Measurements from ENCODE around the gene PNCK. TPM values are rescaled to one million over a fixed set of nuclear protein-coding genes. Genes with fewer than 3 reads are reported as not detected.
A peak's percentile ranks its signal among the peaks of the same experiment; 100 is the strongest.

PNCK gene
- total RNA-seq, 1 experiment from 2014 or later = not detected

- Mint-ChIP-seq H3K9me3 (ENCODE audit: unreplicated experiment) (no peaks in the 10 kb centered on the region), H3K4me1 (ENCODE audit: low read depth, unreplicated experiment) (no peaks in the 10 kb centered on the region), H3K36me3 (ENCODE audit: insufficient read depth, unreplicated experiment) (peaks cover 10% of the 10 kb centered on the region), H3K27me3 (ENCODE audit: insufficient read depth, unreplicated experiment) (no peaks in the 10 kb centered on the region), H3K27ac (ENCODE audit: unreplicated experiment) (no peak overlapping the region), H3K4me3 (ENCODE audit: unreplicated experiment) (no peak overlapping the region)
- Histone ChIP-seq H3K9me3 (no peaks in the 10 kb centered on the region), H3K4me3 (ENCODE audit: low read depth, low read length) (peak overlapping the region; percentile 31), H3K36me3 (ENCODE audit: control insufficient read depth, insufficient read depth, low read length) (no peaks in the 10 kb centered on the region), H3K4me1 (no peaks in the 10 kb centered on the region), H3K27me3 (replicated peaks; ENCODE audit: control insufficient read depth, insufficient read depth, low read length) (no peaks in the 10 kb centered on the region)
- BruUV-seq (replicated peaks) = no TSS peak
- intact Hi-C loops (cut with micrococcal nuclease; ENCODE audit: unreplicated experiment) = no loop called here
- ChIA-PET POLR2A (no interaction called here), CTCF (no interaction called here)
- no peak for DNase-seq
- TF ChIP-seq, protein P1, sequence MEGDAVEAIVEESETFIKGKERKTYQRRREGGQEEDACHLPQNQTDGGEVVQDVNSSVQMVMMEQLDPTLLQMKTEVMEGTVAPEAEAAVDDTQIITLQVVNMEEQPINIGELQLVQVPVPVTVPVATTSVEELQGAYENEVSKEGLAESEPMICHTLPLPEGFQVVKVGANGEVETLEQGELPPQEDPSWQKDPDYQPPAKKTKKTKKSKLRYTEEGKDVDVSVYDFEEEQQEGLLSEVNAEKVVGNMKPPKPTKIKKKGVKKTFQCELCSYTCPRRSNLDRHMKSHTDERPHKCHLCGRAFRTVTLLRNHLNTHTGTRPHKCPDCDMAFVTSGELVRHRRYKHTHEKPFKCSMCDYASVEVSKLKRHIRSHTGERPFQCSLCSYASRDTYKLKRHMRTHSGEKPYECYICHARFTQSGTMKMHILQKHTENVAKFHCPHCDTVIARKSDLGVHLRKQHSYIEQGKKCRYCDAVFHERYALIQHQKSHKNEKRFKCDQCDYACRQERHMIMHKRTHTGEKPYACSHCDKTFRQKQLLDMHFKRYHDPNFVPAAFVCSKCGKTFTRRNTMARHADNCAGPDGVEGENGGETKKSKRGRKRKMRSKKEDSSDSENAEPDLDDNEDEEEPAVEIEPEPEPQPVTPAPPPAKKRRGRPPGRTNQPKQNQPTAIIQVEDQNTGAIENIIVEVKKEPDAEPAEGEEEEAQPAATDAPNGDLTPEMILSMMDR (IDR thresholded peaks at IDR 0.05; ENCODE audit: insufficient read depth in 1 of 2, low read depth in 1 of 2, low read length in 1 of 2, severe bottlenecking in 1 of 2, unreplicated experiment in 1 of 2) = no peak
These were observed 14.9 kb upstream of the PNCK start for GRCh38 chrX:153688506-153688905.

DNA sequence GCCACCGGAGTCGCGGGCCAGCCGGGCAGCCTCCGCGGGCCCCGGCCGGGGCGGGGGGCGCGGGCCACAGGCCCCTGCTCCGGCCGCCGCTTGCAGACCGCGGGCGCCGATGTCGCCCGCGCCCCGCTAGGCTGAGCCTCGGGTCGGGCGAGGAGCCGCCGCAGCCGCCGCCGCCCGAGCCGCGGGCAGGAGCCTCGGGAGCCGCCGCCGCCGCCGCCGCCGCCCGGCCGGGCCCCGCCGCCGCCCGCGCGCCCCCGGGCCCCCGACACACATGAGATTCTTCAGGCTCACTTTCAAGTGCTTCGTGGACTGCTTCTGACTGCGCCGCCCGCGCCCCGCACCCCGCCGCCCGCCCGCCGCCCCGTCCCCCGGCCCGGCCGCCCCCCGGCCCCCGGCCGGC is 14.5 kb upstream of the PNCK start:
- Histone ChIP-seq H3K27me3 (replicated peaks; ENCODE audit: control insufficient read depth, insufficient read depth, low read length) (no peaks in the 10 kb centered on the region), H3K4me1 (no peaks in the 10 kb centered on the region), H3K9me3 (no peaks in the 10 kb centered on the region), H3K36me3 (ENCODE audit: control insufficient read depth, insufficient read depth, low read length) (no peaks in the 10 kb centered on the region), H3K4me3 (ENCODE audit: low read depth, low read length) (peak overlapping the region; percentile 18)
- DNase-seq = no peak
- no peaks in the 10 kb centered on the region for H3K27me3 Mint-ChIP-seq (ENCODE audit: insufficient read depth, unreplicated experiment)
- POLR2A ChIA-PET = no interaction called here
- H3K4me3 Mint-ChIP-seq (ENCODE audit: unreplicated experiment) = peak overlapping the region; percentile 77
- H3K4me1 Mint-ChIP-seq (ENCODE audit: low read depth, unreplicated experiment) = no peaks in the 10 kb centered on the region
- TF ChIP-seq, protein P1 (IDR thresholded peaks at IDR 0.05; ENCODE audit: insufficient read depth in 1 of 2, low read depth in 1 of 2, low read length in 1 of 2, severe bottlenecking in 1 of 2, unreplicated experiment in 1 of 2) = no peak
- CTCF ChIA-PET = no interaction called here
- H3K36me3 Mint-ChIP-seq (ENCODE audit: insufficient read depth, unreplicated experiment) = peaks cover 5% of the 10 kb centered on the region
- intact Hi-C loops (cut with micrococcal nuclease; ENCODE audit: unreplicated experiment) = no loop called here
- no peaks in the 10 kb centered on the region for H3K9me3 Mint-ChIP-seq (ENCODE audit: unreplicated experiment)
- BruUV-seq (replicated peaks) = no TSS peak
- H3K27ac Mint-ChIP-seq (ENCODE audit: unreplicated experiment) = no peak overlapping the region

DNA sequence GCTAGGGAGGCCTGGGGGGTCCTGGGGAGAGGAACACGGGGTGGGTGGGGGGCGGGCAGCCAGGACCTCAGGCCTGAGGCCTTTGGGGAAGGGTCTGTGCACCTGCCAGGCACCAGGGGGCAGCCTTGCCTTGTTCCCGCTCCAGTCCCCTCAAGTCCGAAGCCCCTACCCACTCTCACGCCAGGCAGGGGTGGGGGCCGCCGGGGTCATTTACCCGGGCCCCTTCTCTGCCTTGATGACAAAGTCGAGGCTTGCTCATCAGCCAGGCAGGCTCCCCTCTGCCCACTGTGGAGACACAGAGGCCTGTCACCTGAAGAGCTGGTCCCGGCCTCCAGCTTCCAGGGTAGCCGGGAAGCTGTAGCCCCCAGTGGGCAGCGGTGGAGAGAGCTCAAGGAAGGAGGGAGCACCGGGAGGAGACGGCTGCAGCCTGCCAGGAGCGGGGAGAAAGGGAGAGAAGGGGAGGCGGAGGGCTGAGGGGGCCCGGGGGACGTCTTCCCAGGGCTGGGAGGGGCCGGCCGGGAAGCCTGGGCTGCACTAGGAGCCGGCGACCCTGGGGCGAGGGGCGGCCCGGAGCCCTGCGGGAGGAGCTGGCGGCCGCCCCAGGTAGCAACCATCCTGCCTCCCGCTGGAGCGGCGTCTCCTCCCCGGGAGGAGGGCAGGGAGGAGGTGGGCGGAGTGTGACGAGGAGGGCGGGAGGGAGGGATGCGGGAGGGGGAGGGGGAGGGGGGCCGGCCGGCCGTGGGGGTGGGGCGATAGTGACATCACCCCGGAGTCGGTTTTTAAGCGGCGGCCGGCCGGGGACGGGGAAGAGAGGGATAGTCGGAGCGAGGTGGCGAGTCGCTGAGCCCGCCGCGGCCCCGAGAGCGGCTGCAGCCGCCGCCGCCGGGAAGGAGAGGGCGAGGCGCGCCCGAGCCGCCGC is 13.8 kb upstream of the PNCK start, which contains the start of gene SLC6A8:
TSS of gene SLC6A8 (plus strand) at position 806 of the 919 bp plus-strand sequence. CDS start 649 bp downstream, outside the sequence.
- peak within 1 kb of the TSS; percentile 77 for H3K4me3 Mint-ChIP-seq (ENCODE audit: unreplicated experiment)
- H3K4me1 Mint-ChIP-seq (ENCODE audit: low read depth, unreplicated experiment) = no peaks in the 10 kb centered on the region
- TF ChIP-seq, protein P1 (IDR thresholded peaks at IDR 0.05; ENCODE audit: insufficient read depth in 1 of 2, low read depth in 1 of 2, low read length in 1 of 2, severe bottlenecking in 1 of 2, unreplicated experiment in 1 of 2) = peak; percentile 46 to 54
- intact Hi-C loops (cut with micrococcal nuclease; ENCODE audit: unreplicated experiment) = loop anchor here (1.0 kb wide), 1 partner anchor 21 kb away; no protein-coding TSS in a partner anchor
- DNase-seq = peak; percentile 68 to 71
- Histone ChIP-seq H3K9me3 (no peaks in the 10 kb centered on the region), H3K36me3 (ENCODE audit: control insufficient read depth, insufficient read depth, low read length) (no peaks in the 10 kb centered on the region), H3K4me3 (ENCODE audit: low read depth, low read length) (peak within 1 kb of the TSS; percentile 35), H3K4me1 (no peaks in the 10 kb centered on the region), H3K27me3 (replicated peaks; ENCODE audit: control insufficient read depth, insufficient read depth, low read length) (no peaks in the 10 kb centered on the region)
- H3K27ac Mint-ChIP-seq (ENCODE audit: unreplicated experiment) = peak within 1 kb of the TSS; percentile 35
- H3K36me3 Mint-ChIP-seq (ENCODE audit: insufficient read depth, unreplicated experiment) = peaks cover 5% of the 10 kb centered on the region
- H3K9me3 Mint-ChIP-seq (ENCODE audit: unreplicated experiment) = no peaks in the 10 kb centered on the region
- no TSS peak for BruUV-seq (replicated peaks)
- POLR2A ChIA-PET = no interaction called here
- CTCF ChIA-PET = interaction anchor here (0.7 to 1.7 kb wide), 5 partner anchors 11 to 136 kb away, joined by 3 to 13 read pairs (median 4); partner anchors contain the start of gene DUSP9
- no peaks in the 10 kb centered on the region for H3K27me3 Mint-ChIP-seq (ENCODE audit: insufficient read depth, unreplicated experiment)
